ENCODE results near the gene ANTXR1. TPM values are rescaled to one million over a fixed set of nuclear protein-coding genes. Genes with fewer than 3 reads are reported as not detected.
A peak's percentile ranks its signal among the peaks of the same experiment; 100 is the strongest.

ANTXR1 gene
- total and polyA plus RNA-seq, 7 experiments from 2014 or later, result 0.18 TPM; not detected in 6

DNA sequence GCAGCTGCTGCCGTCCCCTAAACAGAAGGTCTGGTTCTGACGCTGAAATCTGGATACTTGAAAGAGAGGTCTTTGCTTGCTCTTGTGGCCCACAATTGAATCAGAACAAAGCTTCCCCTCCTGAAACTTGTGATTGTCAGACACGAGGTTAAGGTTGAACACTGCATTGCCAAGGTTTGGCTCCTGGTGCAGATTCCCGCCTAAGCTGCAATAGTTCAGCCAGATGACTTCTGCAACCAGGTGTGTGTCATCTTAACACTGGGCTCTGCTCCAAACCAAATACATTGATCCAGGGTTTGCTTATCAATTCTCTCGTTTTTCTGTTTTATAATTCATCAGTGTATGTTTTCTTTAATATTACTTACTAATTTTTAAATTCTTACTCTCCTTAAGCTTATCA lies 23.9 kb upstream of the ANTXR1 start:
- Mint-ChIP-seq H3K27ac (no peak overlapping the region), H3K36me3 (no peaks in the 10 kb centered on the region), H3K4me1 (no peaks in the 10 kb centered on the region), H3K27me3 (peaks cover 6 to 34% (median 13%) of the 10 kb centered on the region in 5 donors), H3K4me3 (no peak overlapping the region), H3K9me3 (no peaks in the 10 kb centered on the region)
- intact Hi-C loops (cut with micrococcal nuclease), result no loop called here
- no peak overlapping the region for H3K27ac ChIP-seq (ENCODE audit: low read depth, low read length)
- POLR2A ChIA-PET, result no interaction called here
- H3K4me1 ChIP-seq (ENCODE audit: control insufficient read depth in 2 of 2, insufficient read depth in 2 of 2, low read length in 2 of 2), result no peaks in the 10 kb centered on the region
- no peak for ATAC-seq
- H3K9me3 ChIP-seq (ENCODE audit: control insufficient read depth in 2 of 3, low read length in 3 of 3), result no peaks in the 10 kb centered on the region
- H3K36me3 ChIP-seq (ENCODE audit: control insufficient read depth in 2 of 3, insufficient read depth in 3 of 3, low read length in 3 of 3), result no peaks in the 10 kb centered on the region
- CTCF ChIA-PET, result no interaction called here
- DNase-seq, result no peak
- H3K4me3 ChIP-seq (ENCODE audit: low read length), result no peak overlapping the region
- no peaks in the 10 kb centered on the region for H3K27me3 ChIP-seq (ENCODE audit: control insufficient read depth in 2 of 2, insufficient read depth in 2 of 2, low read length in 2 of 2)

DNA sequence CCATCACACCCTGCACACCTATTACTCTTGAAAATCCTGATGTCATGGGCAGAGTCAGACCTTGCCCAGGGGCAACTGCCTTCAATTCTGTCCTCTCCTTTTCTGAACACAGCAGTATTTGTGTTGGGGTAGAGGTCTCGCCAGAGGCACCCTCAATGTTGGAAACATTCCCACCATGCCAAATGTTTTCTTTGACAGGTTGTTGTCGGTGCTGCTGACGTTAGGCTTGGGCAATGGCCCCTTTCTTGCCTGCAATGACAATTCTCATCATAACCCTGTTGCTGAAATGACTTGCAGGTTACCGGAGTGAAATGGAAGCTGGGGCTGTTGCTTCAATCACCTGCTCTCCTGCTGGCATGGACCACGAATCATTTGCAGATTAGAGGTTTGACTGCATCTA lies 20.6 kb upstream of the ANTXR1 start:
- ATAC-seq (no peak), DNase-seq (no peak)
- Histone ChIP-seq H3K27me3 (ENCODE audit: control insufficient read depth in 2 of 2, insufficient read depth in 2 of 2, low read length in 2 of 2) (no peaks in the 10 kb centered on the region), H3K27ac (ENCODE audit: low read depth, low read length) (no peak overlapping the region), H3K4me3 (ENCODE audit: low read length) (no peak overlapping the region), H3K9me3 (ENCODE audit: control insufficient read depth in 2 of 3, low read length in 3 of 3) (no peaks in the 10 kb centered on the region), H3K4me1 (ENCODE audit: control insufficient read depth in 2 of 2, insufficient read depth in 2 of 2, low read length in 2 of 2) (no peaks in the 10 kb centered on the region), H3K36me3 (ENCODE audit: control insufficient read depth in 2 of 3, insufficient read depth in 3 of 3, low read length in 3 of 3) (no peaks in the 10 kb centered on the region)
- no peaks in the 10 kb centered on the region for H3K36me3 Mint-ChIP-seq
- no peaks in the 10 kb centered on the region for H3K4me1 Mint-ChIP-seq
- H3K27me3 Mint-ChIP-seq, result peaks cover 2 to 41% (median 25%) of the 10 kb centered on the region in 5 donors
- no peak overlapping the region for H3K27ac Mint-ChIP-seq
- H3K4me3 Mint-ChIP-seq, result no peak overlapping the region
- CTCF ChIA-PET, result no interaction called here
- POLR2A ChIA-PET, result no interaction called here
- intact Hi-C loops (cut with micrococcal nuclease), result no loop called here
- no peaks in the 10 kb centered on the region for H3K9me3 Mint-ChIP-seq

DNA sequence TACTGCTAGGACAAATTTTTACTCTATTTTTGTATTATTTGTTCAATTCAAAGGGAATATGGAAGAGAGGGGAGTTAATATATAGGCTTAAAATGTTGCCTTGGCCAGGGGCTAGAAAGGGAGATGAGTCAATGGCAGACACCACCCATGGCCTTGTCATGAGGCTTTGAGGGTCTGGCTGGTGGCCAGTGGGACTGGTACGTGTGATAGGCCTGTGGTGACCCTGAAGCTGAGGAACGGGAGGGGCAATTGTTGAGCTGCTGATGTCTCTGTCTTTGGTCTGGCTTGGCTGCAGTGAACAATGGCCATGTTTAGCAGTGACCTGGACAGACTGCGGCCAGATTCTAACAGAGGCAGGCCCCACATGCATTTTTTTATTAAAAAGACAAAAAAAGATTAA lies 20.0 kb upstream of the ANTXR1 start:
- no peak overlapping the region for H3K27ac Mint-ChIP-seq
- ATAC-seq (no peak), DNase-seq (no peak)
- CTCF ChIA-PET, result no interaction called here
- Histone ChIP-seq H3K27me3 (ENCODE audit: control insufficient read depth in 2 of 2, insufficient read depth in 2 of 2, low read length in 2 of 2) (no peaks in the 10 kb centered on the region), H3K4me1 (ENCODE audit: control insufficient read depth in 2 of 2, insufficient read depth in 2 of 2, low read length in 2 of 2) (no peaks in the 10 kb centered on the region), H3K27ac (ENCODE audit: low read depth, low read length) (no peak overlapping the region), H3K4me3 (ENCODE audit: low read length) (no peak overlapping the region), H3K36me3 (ENCODE audit: control insufficient read depth in 2 of 3, insufficient read depth in 3 of 3, low read length in 3 of 3) (no peaks in the 10 kb centered on the region), H3K9me3 (ENCODE audit: control insufficient read depth in 2 of 3, low read length in 3 of 3) (no peaks in the 10 kb centered on the region)
- POLR2A ChIA-PET, result no interaction called here
- H3K4me1 Mint-ChIP-seq, result no peaks in the 10 kb centered on the region
- intact Hi-C loops (cut with micrococcal nuclease), result no loop called here
- H3K4me3 Mint-ChIP-seq, result no peak overlapping the region
- H3K36me3 Mint-ChIP-seq, result no peaks in the 10 kb centered on the region
- H3K27me3 Mint-ChIP-seq, result peaks cover 2 to 41% (median 25%) of the 10 kb centered on the region in 5 donors
- no peaks in the 10 kb centered on the region for H3K9me3 Mint-ChIP-seq

DNA sequence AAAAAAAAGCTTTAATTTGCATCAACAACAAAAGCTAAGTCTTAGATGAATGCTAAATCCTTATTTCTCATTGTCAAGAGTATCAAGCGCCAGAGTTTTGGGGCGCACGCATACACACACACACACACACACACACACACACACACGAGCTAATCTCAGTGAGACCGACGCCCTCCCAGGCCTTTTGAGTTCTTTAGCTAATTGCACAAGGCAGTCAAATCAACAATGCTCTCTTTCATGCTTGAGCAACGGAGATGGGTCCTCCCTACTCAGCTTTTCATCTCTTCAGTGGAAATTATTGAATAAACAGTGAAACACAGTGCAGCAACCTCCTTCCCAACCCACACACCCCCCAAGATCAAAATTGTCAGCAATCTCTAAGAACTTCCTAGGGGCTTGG lies 19.3 kb upstream of the ANTXR1 start:
- Mint-ChIP-seq H3K27ac (peak overlapping the region in 1 of 9 donors; percentile 33), H3K9me3 (peaks cover 0 to 1% (median 0%) of the 10 kb centered on the region in 11 donors), H3K4me3 (no peak overlapping the region), H3K4me1 (no peaks in the 10 kb centered on the region), H3K36me3 (no peaks in the 10 kb centered on the region), H3K27me3 (peaks cover 5 to 46% (median 29%) of the 10 kb centered on the region in 5 donors)
- POLR2A ChIA-PET, result no interaction called here
- CTCF ChIA-PET, result interaction anchor here (1.1 kb wide), 1 partner anchor 506 kb away, joined by 3 read pairs; no protein-coding TSS in a partner anchor
- Histone ChIP-seq H3K36me3 (ENCODE audit: control insufficient read depth in 2 of 3, insufficient read depth in 3 of 3, low read length in 3 of 3) (no peaks in the 10 kb centered on the region), H3K27ac (ENCODE audit: low read depth, low read length) (no peak overlapping the region), H3K4me3 (ENCODE audit: low read length) (no peak overlapping the region), H3K9me3 (ENCODE audit: control insufficient read depth in 2 of 3, low read length in 3 of 3) (no peaks in the 10 kb centered on the region), H3K4me1 (ENCODE audit: control insufficient read depth in 2 of 2, insufficient read depth in 2 of 2, low read length in 2 of 2) (no peaks in the 10 kb centered on the region), H3K27me3 (ENCODE audit: control insufficient read depth in 2 of 2, insufficient read depth in 2 of 2, low read length in 2 of 2) (no peaks in the 10 kb centered on the region)
- DNase-seq (no peak), ATAC-seq (no peak)
- intact Hi-C loops (cut with micrococcal nuclease), result no loop called here

DNA sequence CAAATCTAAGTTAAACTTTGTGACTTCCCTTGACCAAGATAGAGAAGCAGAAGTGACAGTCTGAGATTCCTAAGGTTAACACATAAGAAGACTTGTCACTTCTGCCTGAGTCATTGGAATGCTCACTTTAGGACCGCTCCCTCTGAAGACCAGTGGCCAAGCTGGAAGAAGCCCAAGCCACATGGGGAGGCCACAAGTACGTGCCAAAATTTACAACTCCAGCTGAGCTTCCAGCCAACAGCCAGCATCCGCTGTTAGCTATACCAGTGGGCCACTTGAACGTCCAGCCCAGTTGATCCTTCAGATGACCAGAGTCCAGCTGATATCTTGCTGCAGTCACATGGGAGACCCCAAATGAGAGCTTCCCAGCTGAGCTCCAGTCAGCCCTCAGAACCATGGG lies 18.1 kb upstream of the ANTXR1 start:
- peaks cover 0 to 1% (median 0%) of the 10 kb centered on the region in 11 donors for H3K9me3 Mint-ChIP-seq
- DNase-seq (no peak), ATAC-seq (peak; percentile 18)
- no peaks in the 10 kb centered on the region for H3K27me3 ChIP-seq (ENCODE audit: control insufficient read depth in 2 of 2, insufficient read depth in 2 of 2, low read length in 2 of 2)
- no peak overlapping the region for H3K27ac Mint-ChIP-seq
- no peak overlapping the region for H3K4me3 Mint-ChIP-seq
- ChIA-PET POLR2A (no interaction called here), CTCF (no interaction called here)
- intact Hi-C loops (cut with micrococcal nuclease), result no loop called here
- no peaks in the 10 kb centered on the region for H3K4me1 ChIP-seq (ENCODE audit: control insufficient read depth in 2 of 2, insufficient read depth in 2 of 2, low read length in 2 of 2)
- H3K9me3 ChIP-seq (ENCODE audit: control insufficient read depth in 2 of 3, low read length in 3 of 3), result no peaks in the 10 kb centered on the region
- peaks cover 5 to 49% (median 26%) of the 10 kb centered on the region in 5 donors for H3K27me3 Mint-ChIP-seq
- H3K36me3 Mint-ChIP-seq, result no peaks in the 10 kb centered on the region
- no peaks in the 10 kb centered on the region for H3K4me1 Mint-ChIP-seq
- no peak overlapping the region for H3K4me3 ChIP-seq (ENCODE audit: low read length)
- H3K27ac ChIP-seq (ENCODE audit: low read depth, low read length), result no peak overlapping the region
- H3K36me3 ChIP-seq (ENCODE audit: control insufficient read depth in 2 of 3, insufficient read depth in 3 of 3, low read length in 3 of 3), result no peaks in the 10 kb centered on the region

DNA sequence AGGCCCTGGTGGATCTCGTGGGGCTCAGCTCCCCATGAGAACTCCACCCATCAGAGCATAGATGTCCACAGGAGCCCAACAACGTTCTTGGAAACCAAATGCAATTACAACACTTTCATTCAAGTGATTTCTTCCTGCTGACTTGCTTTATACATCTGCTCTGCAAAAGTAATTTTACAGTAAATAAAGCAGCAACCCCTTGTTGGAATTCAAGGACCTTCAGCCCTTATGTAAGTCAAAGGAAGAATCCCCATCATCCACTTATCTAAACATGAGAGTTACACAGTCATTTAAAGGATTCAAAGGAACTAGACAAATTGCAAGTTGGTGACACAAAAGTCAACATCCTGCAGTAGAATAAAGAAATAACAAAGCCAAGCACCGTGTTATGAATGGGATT lies 17.1 kb upstream of the ANTXR1 start:
- ChIA-PET POLR2A (no interaction called here), CTCF (no interaction called here)
- no peaks in the 10 kb centered on the region for H3K27me3 ChIP-seq (ENCODE audit: control insufficient read depth in 2 of 2, insufficient read depth in 2 of 2, low read length in 2 of 2)
- no peak overlapping the region for H3K4me3 ChIP-seq (ENCODE audit: low read length)
- Mint-ChIP-seq H3K27me3 (peaks cover 5 to 43% (median 23%) of the 10 kb centered on the region in 5 donors), H3K4me1 (no peaks in the 10 kb centered on the region), H3K36me3 (no peaks in the 10 kb centered on the region), H3K9me3 (peaks cover 0 to 5% (median 0%) of the 10 kb centered on the region in 11 donors), H3K4me3 (no peak overlapping the region), H3K27ac (no peak overlapping the region)
- H3K4me1 ChIP-seq (ENCODE audit: control insufficient read depth in 2 of 2, insufficient read depth in 2 of 2, low read length in 2 of 2), result no peaks in the 10 kb centered on the region
- intact Hi-C loops (cut with micrococcal nuclease), result no loop called here
- DNase-seq, result no peak
- no peak overlapping the region for H3K27ac ChIP-seq (ENCODE audit: low read depth, low read length)
- ATAC-seq, result no peak
- H3K36me3 ChIP-seq (ENCODE audit: control insufficient read depth in 2 of 3, insufficient read depth in 3 of 3, low read length in 3 of 3), result no peaks in the 10 kb centered on the region
- H3K9me3 ChIP-seq (ENCODE audit: control insufficient read depth in 2 of 3, low read length in 3 of 3), result no peaks in the 10 kb centered on the region

DNA sequence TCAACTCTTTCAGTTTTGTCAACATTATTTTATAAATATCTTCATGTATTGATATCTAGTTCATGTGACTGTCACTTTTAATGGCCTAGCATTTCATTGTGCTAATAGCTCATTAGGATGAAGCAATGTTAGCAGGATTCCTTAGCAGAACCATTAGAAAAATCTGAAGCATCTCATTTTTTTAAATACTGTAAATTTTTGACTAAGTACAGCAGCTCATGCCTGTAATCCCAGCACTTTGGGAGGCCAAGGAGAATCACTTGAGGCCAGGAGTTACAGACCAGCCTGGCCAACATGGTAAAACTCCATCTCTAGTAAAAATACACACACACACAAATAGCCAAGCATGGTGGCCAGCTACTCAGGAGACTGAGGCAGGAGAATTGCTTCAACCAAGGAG lies 15.6 kb upstream of the ANTXR1 start:
- peaks cover 0 to 10% (median 0%) of the 10 kb centered on the region in 5 donors for H3K36me3 Mint-ChIP-seq
- Histone ChIP-seq H3K4me3 (ENCODE audit: low read length) (no peak overlapping the region), H3K9me3 (ENCODE audit: control insufficient read depth in 2 of 3, low read length in 3 of 3) (no peaks in the 10 kb centered on the region), H3K27me3 (ENCODE audit: control insufficient read depth in 2 of 2, insufficient read depth in 2 of 2, low read length in 2 of 2) (peaks cover 0 to 2% of the 10 kb centered on the region in 2 donors), H3K36me3 (ENCODE audit: control insufficient read depth in 2 of 3, insufficient read depth in 3 of 3, low read length in 3 of 3) (no peaks in the 10 kb centered on the region), H3K27ac (ENCODE audit: low read depth, low read length) (no peak overlapping the region), H3K4me1 (ENCODE audit: control insufficient read depth in 2 of 2, insufficient read depth in 2 of 2, low read length in 2 of 2) (no peaks in the 10 kb centered on the region)
- no peak overlapping the region for H3K4me3 Mint-ChIP-seq
- no peak overlapping the region for H3K27ac Mint-ChIP-seq
- peaks cover 11 to 51% (median 31%) of the 10 kb centered on the region in 5 donors for H3K27me3 Mint-ChIP-seq
- intact Hi-C loops (cut with micrococcal nuclease), result no loop called here
- CTCF ChIA-PET, result no interaction called here
- POLR2A ChIA-PET, result no interaction called here
- peaks cover 0 to 14% (median 10%) of the 10 kb centered on the region in 11 donors for H3K9me3 Mint-ChIP-seq
- ATAC-seq, result no peak
- DNase-seq, result no peak
- H3K4me1 Mint-ChIP-seq, result no peaks in the 10 kb centered on the region

Data from naive thymus-derived CD4-positive, alpha-beta T cell (primary cell).